GM19099 (cell line): ENCODE results near the gene BMPR2.
A peak's percentile ranks its signal among the peaks of the same experiment; 100 is the strongest.

Experiments used
- POLR2A ChIP-seq: IDR thresholded peaks from 3 replicates; pipeline ENCODE4 v1.6.1; 2011; ENCODE audit warnings: low read depth; ENCODE audit not compliant: insufficient read length; ENCODE audit errors: extremely low read depth

Gene BMPR2

GRCh38 chr2:202375609-202376408 is at the start of gene BMPR2:
BMPR2 (plus strand) TSS chr2:202376327; CDS start chr2:202377475, 1,148 bp downstream.
- peak; percentile 87 for TF ChIP-seq POLR2A

DNA sequence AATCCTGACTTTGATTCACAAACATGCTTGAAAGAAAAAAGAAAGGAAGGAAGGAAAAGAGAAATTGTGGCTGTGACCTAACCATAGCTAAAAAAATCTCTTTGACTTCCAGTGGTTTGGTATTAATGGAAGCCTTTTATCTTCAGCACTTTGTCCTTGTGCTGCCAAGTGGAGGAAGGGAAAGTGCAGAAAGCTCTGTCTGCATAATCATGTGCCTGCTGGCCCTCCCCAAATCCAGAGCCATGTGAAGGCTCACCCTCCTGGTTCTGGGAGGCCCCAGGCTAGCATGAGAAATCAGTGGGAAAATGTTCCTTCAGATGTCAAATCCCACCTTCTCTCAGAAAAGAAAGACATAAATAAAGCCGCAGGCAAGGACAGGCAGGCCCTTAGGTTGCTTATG is 48.3 kb upstream of the BMPR2 start:
- no peak for TF ChIP-seq POLR2A

GRCh38 chr2:202335791-202336467 is 40.2 kb upstream of the BMPR2 start:
- no peak for TF ChIP-seq POLR2A

- no peak for TF ChIP-seq POLR2A
These were observed 39.0 kb upstream of the BMPR2 start for GRCh38 chr2:202337151-202337550.

DNA sequence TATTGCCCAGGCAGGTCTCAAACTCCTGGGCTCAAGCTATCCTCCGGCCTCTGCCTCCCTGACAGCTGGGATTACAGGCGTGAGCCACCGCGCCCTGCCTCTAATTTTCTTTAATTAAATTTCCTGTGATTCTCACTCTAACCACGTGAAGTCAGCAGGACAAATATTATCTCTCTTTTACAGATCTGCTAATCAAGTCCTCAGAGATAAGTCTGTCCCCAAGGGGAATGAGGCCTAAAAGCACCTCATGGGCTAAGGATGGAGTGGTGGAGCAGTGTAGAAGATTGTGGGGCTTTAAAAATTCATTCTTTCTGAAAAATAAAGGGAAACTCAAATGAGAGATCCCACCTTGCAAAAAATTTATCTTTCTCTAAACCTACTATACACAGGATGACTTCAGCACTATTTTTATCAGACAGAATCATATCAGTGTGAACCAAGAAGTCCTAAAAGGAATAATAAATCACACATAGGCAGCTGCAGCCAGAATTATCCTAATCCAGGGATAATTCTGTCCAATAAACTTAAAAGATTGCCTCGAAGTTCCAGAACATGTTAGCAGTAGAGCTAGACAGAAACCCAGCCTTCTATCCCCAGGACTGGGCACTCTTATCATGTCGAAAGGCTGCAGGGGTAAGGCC is 38.3 kb upstream of the BMPR2 start:
- TF ChIP-seq POLR2A: no peak

DNA sequence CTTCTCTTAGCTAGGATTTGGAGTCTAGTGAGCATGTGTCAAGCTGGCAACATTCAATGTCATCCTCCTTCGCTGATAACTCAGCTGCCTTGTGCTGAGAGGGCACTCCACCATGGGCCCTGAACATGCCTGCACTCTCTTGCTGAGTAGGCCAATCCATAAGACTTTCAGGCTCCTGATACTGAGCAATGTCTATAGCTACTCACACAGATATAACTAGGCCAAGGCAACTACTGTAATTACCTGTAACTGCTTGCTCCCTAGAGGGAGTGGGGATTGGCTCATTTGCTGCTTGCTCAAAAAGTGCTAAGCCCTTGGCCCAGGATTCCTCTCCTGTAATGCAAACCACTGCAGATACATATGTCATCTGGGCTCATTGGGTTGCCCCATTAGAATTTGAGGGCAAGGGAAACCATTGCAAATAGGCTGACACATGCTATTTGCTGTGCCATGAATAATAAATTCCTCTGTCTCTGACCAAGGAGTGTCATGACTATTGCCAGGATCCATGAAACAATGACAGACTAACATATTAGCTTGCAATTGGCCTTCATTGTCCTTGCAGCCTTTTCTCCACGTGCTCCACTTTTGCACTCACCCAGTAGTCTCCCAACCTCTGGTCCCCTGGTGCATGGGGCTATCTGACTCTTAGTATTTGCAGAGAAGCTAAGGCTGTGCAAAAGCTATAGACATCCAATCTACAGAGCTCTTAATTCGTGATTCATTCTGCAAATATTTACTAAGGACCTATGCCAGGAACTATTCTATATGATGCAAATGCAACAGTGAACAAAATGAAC is 36.9 kb upstream of the BMPR2 start:
- no peak for TF ChIP-seq POLR2A

DNA sequence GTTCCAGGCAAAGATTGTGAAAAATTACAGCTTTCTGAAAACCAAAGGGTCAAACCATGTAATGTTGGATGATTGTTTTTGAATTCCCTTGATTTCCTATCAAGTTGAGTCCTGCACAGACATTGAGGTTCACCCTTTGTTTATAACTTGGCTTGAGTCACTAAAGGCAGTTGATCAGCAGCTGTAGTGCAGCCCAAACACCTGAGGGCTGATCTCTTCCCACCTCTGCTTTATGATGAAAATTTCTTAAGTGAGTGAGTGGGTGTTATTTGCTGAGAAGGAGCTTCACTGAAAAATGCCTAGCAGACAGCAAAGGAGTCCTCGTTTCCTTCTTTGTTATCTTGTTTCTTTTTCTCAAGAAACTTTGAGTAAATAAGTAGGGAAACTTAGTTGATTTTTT is 31.9 kb upstream of the BMPR2 start:
- no peak for TF ChIP-seq POLR2A

- TF ChIP-seq POLR2A: no peak
These were observed 29.9 kb upstream of the BMPR2 start for GRCh38 chr2:202346180-202346579.

GRCh38 chr2:202353430-202353829 is 22.7 kb upstream of the BMPR2 start:
- no peak for TF ChIP-seq POLR2A

- no peak for TF ChIP-seq POLR2A
These were observed 20.1 kb upstream of the BMPR2 start for GRCh38 chr2:202355993-202356505.

DNA sequence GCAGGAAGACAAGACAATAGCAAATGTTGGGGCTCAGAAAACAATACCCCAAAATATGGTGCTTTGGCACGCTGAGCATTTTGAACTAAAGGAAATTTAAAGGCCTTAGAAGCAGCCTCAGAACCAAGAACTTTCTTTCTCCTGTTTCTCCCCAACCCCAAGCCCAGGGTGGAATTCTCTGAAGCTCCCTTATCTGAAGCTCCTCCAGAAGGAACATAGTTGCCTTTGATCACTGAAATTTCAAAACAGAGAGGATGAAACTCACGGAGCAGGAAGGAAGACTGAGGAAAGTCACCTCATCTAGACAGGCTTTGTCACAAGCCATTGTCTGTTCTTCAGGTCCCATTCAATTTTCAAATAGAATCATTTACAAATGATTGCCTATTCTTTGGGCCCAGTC is 15.5 kb upstream of the BMPR2 start:
- no peak for TF ChIP-seq POLR2A

DNA sequence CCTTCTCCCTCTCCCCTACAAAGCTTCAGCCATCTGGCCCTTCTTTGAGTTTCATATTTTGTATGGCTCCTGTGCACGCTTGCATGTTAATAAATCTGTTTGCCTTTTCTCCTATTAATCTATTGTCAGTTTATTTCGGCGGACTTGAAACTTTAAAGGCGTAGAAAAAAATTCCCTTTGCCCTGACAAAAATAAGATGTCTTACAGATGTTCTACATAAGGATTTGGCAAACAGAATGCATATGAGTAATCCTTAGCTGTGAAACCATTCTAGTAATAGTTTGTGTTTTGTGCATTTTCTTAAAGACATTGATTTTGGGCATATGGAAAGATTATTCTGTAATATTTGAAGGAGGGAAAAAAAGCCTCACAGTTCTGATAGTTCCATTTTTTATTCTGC is 15.0 kb upstream of the BMPR2 start:
- TF ChIP-seq POLR2A: no peak

GRCh38 chr2:202373490-202373889 is 2.6 kb upstream of the BMPR2 start:
- TF ChIP-seq POLR2A: no peak

GRCh38 chr2:202375033-202375608 is 1.0 kb upstream of the BMPR2 start:
- TF ChIP-seq POLR2A: no peak
